HG03469 (cell line): Measurements from ENCODE around the gene ANKRD12.
A peak's percentile ranks its signal among the peaks of the same experiment; 100 is the strongest.

Source experiments
- ATAC-seq: cut with Tn5 transposase; IDR thresholded peaks from one replicate; pipeline ENCODE4 v1.9.1; 2021; ENCODE audit warnings: mild to moderate bottlenecking, moderate library complexity, moderate number of reproducible peaks; ENCODE audit not compliant: unreplicated experiment

The ANKRD12 gene

GRCh38 chr18:9334329-9334972 is 197.9 kb downstream of the ANKRD12 start, which contains the start of gene TWSG1:
TSS of gene TWSG1 (plus strand) at chr18:9334773. CDS start at chr18:9337230, 2,457 bp downstream.
- ATAC-seq: peak; percentile 57

DNA sequence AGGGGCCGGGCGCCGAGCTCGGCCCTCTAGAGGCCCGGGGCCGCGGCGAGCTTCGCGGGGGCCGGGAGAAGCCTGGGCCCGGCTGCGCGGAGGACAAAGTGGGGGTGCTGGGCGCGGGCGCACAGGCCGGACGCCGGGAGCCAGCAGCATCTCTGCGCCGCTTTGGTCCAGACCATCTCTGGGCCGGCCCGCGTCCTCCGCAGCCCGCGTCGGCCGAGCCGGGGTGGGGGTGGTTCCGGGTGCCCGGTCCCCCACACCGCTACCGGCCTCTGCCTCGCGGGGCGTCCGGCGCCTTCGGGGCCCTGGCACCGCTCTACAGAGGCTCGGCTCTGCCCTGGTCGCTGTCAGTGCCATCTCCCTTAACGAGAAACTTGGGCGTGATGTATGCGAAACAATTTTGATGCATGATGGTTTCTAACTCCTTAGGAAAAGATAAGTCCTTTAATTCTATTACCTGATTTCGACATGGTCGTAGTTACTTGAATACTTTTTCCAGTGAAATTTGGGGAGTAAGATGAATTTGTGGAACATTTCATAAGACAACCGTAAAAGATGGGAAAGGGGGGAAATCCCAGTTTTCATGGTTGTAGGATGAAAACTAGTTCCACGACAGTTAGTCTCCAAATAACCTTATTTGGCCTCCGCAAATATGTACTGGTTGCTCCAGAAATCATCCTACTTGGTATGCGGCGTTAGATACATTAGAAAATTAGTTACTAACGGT is 198.6 kb downstream of the ANKRD12 start:
- ATAC-seq: peak; percentile 24
